Measurements from ENCODE around the gene SPRYD7. TPM values are rescaled to one million over a fixed set of nuclear protein-coding genes. Genes with fewer than 3 reads are reported as not detected.

Gene SPRYD7
- total RNA-seq, 2 experiments from 2014 or later, result 1.1 to 1.5 TPM

GRCh38 chr13:49897713-49898112 lies 38.4 kb downstream of the SPRYD7 start:
- Histone ChIP-seq H3K4me3 (ENCODE audit: low read length) (no peak overlapping the region), H3K27ac (ENCODE audit: low read depth in 1 of 2, low read length in 2 of 2) (no peak overlapping the region), H3K9me3 (ENCODE audit: control insufficient read depth in 1 of 2, insufficient read depth in 1 of 2, low read length in 2 of 2) (no peaks in the 10 kb centered on the region), H3K36me3 (ENCODE audit: insufficient read depth, low read length) (no peaks in the 10 kb centered on the region), H3K4me1 (ENCODE audit: insufficient read depth, low read length) (no peaks in the 10 kb centered on the region), H3K27me3 (ENCODE audit: control insufficient read depth in 1 of 2, insufficient read depth in 2 of 2, low read length in 2 of 2) (no peaks in the 10 kb centered on the region)
- no peaks in the 10 kb centered on the region for H3K27me3 Mint-ChIP-seq
- intact Hi-C loops (cut with DNase I, micrococcal nuclease), result no loop called here
- ATAC-seq (ENCODE audit: poor library complexity), result no peak
- no peaks in the 10 kb centered on the region for H3K9me3 Mint-ChIP-seq
- H3K4me1 Mint-ChIP-seq (ENCODE audit: low read depth), result no peaks in the 10 kb centered on the region
- ChIA-PET CTCF (no interaction called here), POLR2A (no interaction called here)
- no peak for DNase-seq
- H3K27ac Mint-ChIP-seq, result no peak overlapping the region
- H3K36me3 Mint-ChIP-seq (ENCODE audit: low read depth), result no peaks in the 10 kb centered on the region
- H3K4me3 Mint-ChIP-seq, result no peak overlapping the region
- no peak for TF ChIP-seq CTCF (IDR thresholded peaks at IDR 0.05)

GRCh38 chr13:49895826-49896225 lies 40.3 kb downstream of the SPRYD7 start:
- POLR2A ChIA-PET, result no interaction called here
- H3K9me3 Mint-ChIP-seq, result no peaks in the 10 kb centered on the region
- CTCF ChIA-PET, result no interaction called here
- no peaks in the 10 kb centered on the region for H3K27me3 Mint-ChIP-seq
- no peak overlapping the region for H3K4me3 ChIP-seq (ENCODE audit: low read length)
- ATAC-seq (ENCODE audit: poor library complexity) (no peak), DNase-seq (no peak)
- intact Hi-C loops (cut with DNase I, micrococcal nuclease), result no loop called here
- no peaks in the 10 kb centered on the region for H3K4me1 ChIP-seq (ENCODE audit: insufficient read depth, low read length)
- no peaks in the 10 kb centered on the region for H3K9me3 ChIP-seq (ENCODE audit: control insufficient read depth in 1 of 2, insufficient read depth in 1 of 2, low read length in 2 of 2)
- H3K27me3 ChIP-seq (ENCODE audit: control insufficient read depth in 1 of 2, insufficient read depth in 2 of 2, low read length in 2 of 2), result no peaks in the 10 kb centered on the region
- no peak for TF ChIP-seq CTCF (IDR thresholded peaks at IDR 0.05)
- no peaks in the 10 kb centered on the region for H3K36me3 Mint-ChIP-seq (ENCODE audit: low read depth)
- no peak overlapping the region for H3K27ac Mint-ChIP-seq
- no peaks in the 10 kb centered on the region for H3K4me1 Mint-ChIP-seq (ENCODE audit: low read depth)
- H3K36me3 ChIP-seq (ENCODE audit: insufficient read depth, low read length), result no peaks in the 10 kb centered on the region
- H3K27ac ChIP-seq (ENCODE audit: low read depth in 1 of 2, low read length in 2 of 2), result no peak overlapping the region
- no peak overlapping the region for H3K4me3 Mint-ChIP-seq

- Mint-ChIP-seq H3K27ac (no peak overlapping the region), H3K4me1 (ENCODE audit: low read depth) (no peaks in the 10 kb centered on the region), H3K36me3 (ENCODE audit: low read depth) (no peaks in the 10 kb centered on the region), H3K9me3 (no peaks in the 10 kb centered on the region), H3K27me3 (no peaks in the 10 kb centered on the region), H3K4me3 (no peak overlapping the region)
- Histone ChIP-seq H3K4me3 (ENCODE audit: low read length) (no peak overlapping the region), H3K9me3 (ENCODE audit: control insufficient read depth in 1 of 2, insufficient read depth in 1 of 2, low read length in 2 of 2) (no peaks in the 10 kb centered on the region), H3K36me3 (ENCODE audit: insufficient read depth, low read length) (no peaks in the 10 kb centered on the region), H3K4me1 (ENCODE audit: insufficient read depth, low read length) (no peaks in the 10 kb centered on the region), H3K27ac (ENCODE audit: low read depth in 1 of 2, low read length in 2 of 2) (no peak overlapping the region), H3K27me3 (ENCODE audit: control insufficient read depth in 1 of 2, insufficient read depth in 2 of 2, low read length in 2 of 2) (no peaks in the 10 kb centered on the region)
- DNase-seq (no peak), ATAC-seq (ENCODE audit: poor library complexity) (no peak)
- POLR2A ChIA-PET, result no interaction called here
- intact Hi-C loops (cut with DNase I, micrococcal nuclease), result no loop called here
- TF ChIP-seq CTCF (IDR thresholded peaks at IDR 0.05), result no peak
- CTCF ChIA-PET, result no interaction called here
Measured at GRCh38 chr13:49893591-49893990, 42.5 kb downstream of the SPRYD7 start.

Measured in CD4-positive, alpha-beta T cell (primary cell).